Measurements from ENCODE around the gene PTPRA. TPM values are rescaled to one million over a fixed set of nuclear protein-coding genes. Genes with fewer than 3 reads are reported as not detected.

The PTPRA gene
- total and polyA plus RNA-seq, 2 of the 8 experiments (the other 6 are each of a cell fraction or from before 2014, with no cell fraction given), result 47.7 to 51.3 TPM

DNA sequence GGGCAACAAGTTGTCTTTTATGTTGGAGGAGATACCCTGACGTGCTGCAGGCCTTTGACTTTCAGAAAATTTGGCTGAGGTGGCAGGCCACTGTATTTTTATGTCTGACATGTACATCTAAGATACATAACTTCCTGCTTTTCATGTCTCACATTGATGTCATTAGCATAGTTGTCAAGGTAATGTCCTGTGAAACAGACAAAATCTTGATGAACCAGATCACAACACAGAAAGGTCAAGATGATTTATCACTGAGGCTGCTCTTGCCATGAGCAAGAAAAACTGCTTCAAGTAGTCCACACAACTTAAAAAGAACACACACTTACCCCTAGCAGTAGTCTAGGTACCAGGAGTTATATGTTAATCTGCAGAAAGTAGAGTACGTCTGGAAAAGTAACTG, 120.0 kb downstream of the PTPRA start (continued):
- TF ChIP-seq, protein P1, sequence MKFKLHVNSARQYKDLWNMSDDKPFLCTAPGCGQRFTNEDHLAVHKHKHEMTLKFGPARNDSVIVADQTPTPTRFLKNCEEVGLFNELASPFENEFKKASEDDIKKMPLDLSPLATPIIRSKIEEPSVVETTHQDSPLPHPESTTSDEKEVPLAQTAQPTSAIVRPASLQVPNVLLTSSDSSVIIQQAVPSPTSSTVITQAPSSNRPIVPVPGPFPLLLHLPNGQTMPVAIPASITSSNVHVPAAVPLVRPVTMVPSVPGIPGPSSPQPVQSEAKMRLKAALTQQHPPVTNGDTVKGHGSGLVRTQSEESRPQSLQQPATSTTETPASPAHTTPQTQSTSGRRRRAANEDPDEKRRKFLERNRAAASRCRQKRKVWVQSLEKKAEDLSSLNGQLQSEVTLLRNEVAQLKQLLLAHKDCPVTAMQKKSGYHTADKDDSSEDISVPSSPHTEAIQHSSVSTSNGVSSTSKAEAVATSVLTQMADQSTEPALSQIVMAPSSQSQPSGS (IDR thresholded peaks at IDR 0.05; ENCODE audit: low read length), result no peak
- no peak for TF ChIP-seq RFX5 (IDR thresholded peaks at IDR 0.05; ENCODE audit: borderline replicate concordance, low read depth, low read length)
- TF ChIP-seq RNF2 (IDR thresholded peaks at IDR 0.05; ENCODE audit: borderline replicate concordance, low read depth, low read length, missing control alignments, poor library complexity, severe bottlenecking), result no peak
- no peak for TF ChIP-seq JUN (IDR thresholded peaks at IDR 0.05; ENCODE audit: low read depth, low read length)
